Left ventricle myocardium inferior (tissue), 1 donor: Measurements from ENCODE around the gene CALN1. TPM values are rescaled to one million over a fixed set of nuclear protein-coding genes. Genes with fewer than 3 reads are reported as not detected.

Source experiments
- DNase-seq: peaks from one replicate; pipeline ENCODE4 v3.0.0-alpha.2; 2020
- H3K27ac ChIP-seq: fragments of 200-600 bp; replicated peaks from 2 replicates; pipeline ENCODE4 v1.8.0; 2021
- H3K27me3 ChIP-seq: fragments of 200-600 bp; 2 replicates; pipeline ENCODE4 v1.8.0; 2021; ENCODE audit warnings: low read depth
- H3K36me3 ChIP-seq: fragments of 200-600 bp; 2 replicates; pipeline ENCODE4 v1.8.0; 2021
- H3K4me1 ChIP-seq: fragments of 200-600 bp; 2 replicates; pipeline ENCODE4 v1.8.0; 2021
- H3K4me3 ChIP-seq: fragments of 200-600 bp; 2 replicates; pipeline ENCODE4 v1.8.0; 2021; ENCODE audit warnings: mild to moderate bottlenecking, moderate library complexity
- H3K9me3 ChIP-seq: fragments of 200-600 bp; replicated peaks from 2 replicates; pipeline ENCODE4 v1.8.0; 2021
- CTCF ChIP-seq: fragments of 200-600 bp; IDR thresholded peaks from 2 replicates; pipeline ENCODE4 v1.8.0; 2021; ENCODE audit warnings: antibody characterized with exemption, mild to moderate bottlenecking, borderline replicate concordance
- intact Hi-C: fragments of 100-400 bp; cut with micrococcal nuclease; formaldehyde crosslinking; loops from one replicate; pipeline ENCODE4 v1.11.0; 2022
- total RNA-seq: library from RNA; stranded (reverse); fragmentation: NEBNext Ultra II Directional; extraction: Animal tissue kit (Norgen Biotek cat#: 25700); gene quantifications from one replicate; pipeline ENCODE4 v1.2.1, GENCODE V29; 2021
- donor health status: DM: no; HTN: yes; CAD: no; lungs with severe emphysema.

The CALN1 gene
- total RNA-seq, 1 donor from 2014 or later, result not detected

- TF ChIP-seq CTCF, result no peak
Measured at GRCh38 chr7:72326811-72327210, 85.3 kb downstream of the CALN1 start.

GRCh38 chr7:72326365-72326764 is 85.8 kb downstream of the CALN1 start:
- Histone ChIP-seq H3K4me1 (no peaks in the 10 kb centered on the region), H3K27me3 (peaks cover 31% of the 10 kb centered on the region), H3K9me3 (peaks cover 3% of the 10 kb centered on the region), H3K27ac (no peak overlapping the region), H3K36me3 (no peaks in the 10 kb centered on the region), H3K4me3 (no peak overlapping the region)
- intact Hi-C loops, result no loop called here
- TF ChIP-seq CTCF, result no peak
- DNase-seq, result no peak

More at GRCh38 chr7:72326811-72327210, 85.3 kb downstream of the CALN1 start:
- intact Hi-C loops, result no loop called here
- H3K4me1 ChIP-seq, result no peaks in the 10 kb centered on the region
- peaks cover 34% of the 10 kb centered on the region for H3K27me3 ChIP-seq
- no peak for DNase-seq
- H3K36me3 ChIP-seq, result no peaks in the 10 kb centered on the region
- no peak overlapping the region for H3K4me3 ChIP-seq
- no peak overlapping the region for H3K27ac ChIP-seq
- peaks cover 7% of the 10 kb centered on the region for H3K9me3 ChIP-seq

- intact Hi-C loops, result no loop called here
Measured at GRCh38 chr7:72325561-72325960, 86.6 kb downstream of the CALN1 start.

GRCh38 chr7:72321637-72322036 is 90.5 kb downstream of the CALN1 start:
- intact Hi-C loops, result no loop called here
- no peak overlapping the region for H3K27ac ChIP-seq

More at GRCh38 chr7:72325561-72325960, 86.6 kb downstream of the CALN1 start:
- no peak for TF ChIP-seq CTCF
- DNase-seq, result no peak
- no peaks in the 10 kb centered on the region for H3K9me3 ChIP-seq
- no peak overlapping the region for H3K27ac ChIP-seq
- H3K36me3 ChIP-seq, result no peaks in the 10 kb centered on the region
- peaks cover 23% of the 10 kb centered on the region for H3K27me3 ChIP-seq
- no peak overlapping the region for H3K4me3 ChIP-seq
- no peaks in the 10 kb centered on the region for H3K4me1 ChIP-seq

GRCh38 chr7:72321081-72321480 is 91.1 kb downstream of the CALN1 start:
- intact Hi-C loops, result no loop called here
- TF ChIP-seq CTCF, result no peak
- Histone ChIP-seq H3K4me1 (no peaks in the 10 kb centered on the region), H3K27ac (no peak overlapping the region), H3K4me3 (no peak overlapping the region), H3K36me3 (no peaks in the 10 kb centered on the region), H3K27me3 (peaks cover 37% of the 10 kb centered on the region), H3K9me3 (no peaks in the 10 kb centered on the region)
- DNase-seq, result no peak

More at GRCh38 chr7:72321637-72322036, 90.5 kb downstream of the CALN1 start:
- Histone ChIP-seq H3K9me3 (no peaks in the 10 kb centered on the region), H3K4me1 (no peaks in the 10 kb centered on the region), H3K27me3 (peaks cover 36% of the 10 kb centered on the region), H3K36me3 (no peaks in the 10 kb centered on the region), H3K4me3 (no peak overlapping the region)
- DNase-seq, result no peak
- no peak for TF ChIP-seq CTCF

- no peak overlapping the region for H3K27ac ChIP-seq
- intact Hi-C loops, result no loop called here
- H3K36me3 ChIP-seq, result no peaks in the 10 kb centered on the region
Measured at GRCh38 chr7:72317341-72317740, 94.8 kb downstream of the CALN1 start.

More at GRCh38 chr7:72317341-72317740, 94.8 kb downstream of the CALN1 start:
- Histone ChIP-seq H3K27me3 (peaks cover 33% of the 10 kb centered on the region), H3K4me1 (no peaks in the 10 kb centered on the region), H3K9me3 (no peaks in the 10 kb centered on the region), H3K4me3 (no peak overlapping the region)
- no peak for TF ChIP-seq CTCF
- no peak for DNase-seq
